HEK293 (cell line): Measurements from ENCODE around the gene CTPS2.

Experiments used
- CTCF ChIP-seq: fragments of 450-650 bp; formaldehyde crosslinking; IDR thresholded peaks from 2 replicates; pipeline ENCODE4 v1.5.1; 2016; ENCODE audit warnings: missing biosample characterization, missing genetic modification characterization
- GLIS2 ChIP-seq: fragments of 450-650 bp; formaldehyde crosslinking; IDR thresholded peaks from 2 replicates; pipeline ENCODE4 v1.5.1; 2016; ENCODE audit warnings: missing biosample characterization, missing genetic modification characterization
- HOXC10 ChIP-seq: sonication (generic); formaldehyde crosslinking; IDR thresholded peaks from 2 replicates; pipeline ENCODE4 v1.8.1; 2023; ENCODE audit warnings: mild to moderate bottlenecking, missing genetic modification reagents
- HOXD13 ChIP-seq: sonication (generic); formaldehyde crosslinking; IDR thresholded peaks from 2 replicates; pipeline ENCODE4 v1.8.0; 2022; ENCODE audit warnings: missing genetic modification reagents, borderline replicate concordance
- TCF7L2 ChIP-seq: IDR thresholded peaks from 2 replicates; pipeline ENCODE4 v1.6.1; 2011; ENCODE audit warnings: low read depth, mild to moderate bottlenecking, inconsistent platforms, low read length, moderate library complexity, borderline replicate concordance
- ZBTB8A ChIP-seq: fragments of 450-650 bp; formaldehyde crosslinking; IDR thresholded peaks from 2 replicates; pipeline ENCODE4 v1.5.1; 2016; ENCODE audit warnings: missing biosample characterization, missing genetic modification characterization
- ZNF121 ChIP-seq: fragments of 450-650 bp; formaldehyde crosslinking; IDR thresholded peaks from 2 replicates; pipeline ENCODE4 v1.5.1; 2016; ENCODE audit warnings: missing biosample characterization, missing genetic modification characterization
- ZNF223 ChIP-seq: fragments of 450-650 bp; formaldehyde crosslinking; IDR thresholded peaks from 2 replicates; pipeline ENCODE4 v1.5.1; 2016; ENCODE audit warnings: missing biosample characterization, missing genetic modification characterization
- ZNF416 ChIP-seq: fragments of 450-650 bp; formaldehyde crosslinking; IDR thresholded peaks from 2 replicates; pipeline ENCODE4 v1.5.1; 2016; ENCODE audit warnings: missing biosample characterization, missing genetic modification characterization
- ZNF514 ChIP-seq: fragments of 450-650 bp; formaldehyde crosslinking; IDR thresholded peaks from 2 replicates; pipeline ENCODE4 v1.5.1; 2016; ENCODE audit warnings: missing biosample characterization, missing genetic modification characterization
- ZNF621 ChIP-seq: fragments of 450-650 bp; formaldehyde crosslinking; IDR thresholded peaks from 2 replicates; pipeline ENCODE4 v1.5.1; 2017; ENCODE audit warnings: missing biosample characterization, missing genetic modification characterization
- ZNF670 ChIP-seq: fragments of 450-650 bp; formaldehyde crosslinking; IDR thresholded peaks from 2 replicates; pipeline ENCODE4 v1.5.1; 2016; ENCODE audit warnings: missing biosample characterization, missing genetic modification characterization, low read depth
- ZSCAN16 ChIP-seq: fragments of 450-650 bp; formaldehyde crosslinking; IDR thresholded peaks from 2 replicates; pipeline ENCODE4 v1.5.1; 2016; ENCODE audit warnings: missing biosample characterization, missing genetic modification characterization

DNA sequence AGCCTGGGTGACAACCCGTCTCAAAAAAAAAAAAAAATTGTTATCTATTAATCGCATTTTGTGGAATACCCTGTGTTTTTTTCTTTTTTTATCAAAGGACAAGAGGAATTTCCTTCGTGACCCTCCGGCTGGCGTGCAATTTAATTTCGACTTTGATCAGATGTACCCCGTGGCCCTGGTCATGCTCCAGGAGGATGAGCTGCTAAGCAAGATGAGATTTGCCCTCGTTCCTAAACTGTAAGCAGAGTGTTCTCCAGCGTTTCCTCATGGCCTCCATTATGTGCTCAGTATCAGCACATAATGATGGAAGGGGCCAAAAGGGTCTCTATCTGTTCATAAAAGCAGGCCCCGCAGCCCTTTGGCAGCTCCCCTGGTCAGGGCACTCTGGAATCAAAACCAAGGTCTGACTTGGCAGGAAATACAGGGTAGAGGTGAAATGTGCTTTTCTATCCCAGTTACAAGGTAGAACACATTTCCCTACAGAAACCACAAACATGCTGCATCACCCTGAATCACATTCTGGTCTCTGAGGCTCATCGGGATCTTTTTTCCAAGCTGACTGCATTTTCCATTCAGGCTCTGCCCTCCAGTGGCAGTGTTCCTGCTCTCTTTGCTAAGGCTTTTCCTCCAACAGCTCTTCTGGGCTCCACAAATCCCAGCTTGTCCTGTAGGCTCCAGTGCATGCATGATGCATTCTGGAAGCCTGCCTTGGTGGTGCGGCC lies 31.3 kb upstream of the CTPS2 start:
- no peak for TF ChIP-seq CTCF (tag by site-specific recombination)
- no peak for TF ChIP-seq ZNF416
- no peak for TF ChIP-seq ZNF670 (tag by site-specific recombination)
- no peak for TF ChIP-seq TCF7L2
- no peak for TF ChIP-seq GLIS2 (tag by site-specific recombination)
- no peak for TF ChIP-seq ZNF514 (tag by site-specific recombination)
- TF ChIP-seq HOXD13 (CRISPR knock-in tag), result no peak
- no peak for TF ChIP-seq ZNF621 (tag by site-specific recombination)
- TF ChIP-seq ZSCAN16 (tag by site-specific recombination), result no peak
- TF ChIP-seq ZNF223 (tag by site-specific recombination), result no peak
- no peak for TF ChIP-seq HOXC10 (CRISPR knock-in tag)
- TF ChIP-seq ZBTB8A, result no peak
- no peak for TF ChIP-seq ZNF121 (tag by site-specific recombination)
